RPMI7951 (cell line): ENCODE data around the gene ARID1B. TPM values are rescaled to one million over a fixed set of nuclear protein-coding genes. Genes with fewer than 3 reads are reported as not detected.
A peak's percentile ranks its signal among the peaks of the same experiment; 100 is the strongest.

Experiments used
- DNase-seq: peaks from one replicate; pipeline ENCODE4 v3.0.0-alpha.2; 2012; ENCODE audit warnings: low read depth
- total RNA-seq: library from RNA; depleted of rRNA; stranded (reverse); fragments of >200 nt; shearing (Covaris generic); gene quantifications from 2 replicates; pipeline ENCODE4 v1.2.3, GENCODE V29; 2014

The ARID1B gene
- total RNA-seq, 1 experiment from 2014 or later, result 14.8 TPM

DNA sequence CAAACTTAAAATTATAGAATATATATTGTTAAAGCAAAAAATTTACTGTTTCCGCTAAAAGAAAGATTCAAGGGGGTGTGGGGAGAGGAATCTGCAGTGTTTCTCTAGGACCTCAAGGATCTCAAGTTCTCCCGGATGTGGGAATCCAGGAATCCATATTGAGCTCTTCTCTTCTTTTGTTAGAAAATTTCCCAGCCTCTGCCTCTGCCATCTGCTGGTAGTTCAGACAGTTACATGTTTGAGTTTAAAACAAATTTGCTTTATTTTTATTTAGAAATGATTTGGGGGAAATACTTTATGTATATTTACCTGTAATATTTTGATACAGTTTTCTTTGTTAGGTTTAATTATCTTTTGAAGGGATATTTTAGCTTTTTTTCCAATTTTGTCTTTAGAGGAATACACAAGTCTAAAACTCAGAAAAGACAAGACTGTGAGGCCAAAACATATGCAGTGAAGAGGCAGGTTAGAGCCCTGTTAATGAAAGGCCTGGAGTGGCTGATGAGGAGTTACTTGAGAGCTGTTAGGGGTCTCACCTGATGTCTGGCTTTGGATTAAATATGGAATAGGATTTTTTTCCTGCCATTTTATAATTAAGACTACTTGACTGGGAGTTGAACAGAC, 268.8 kb downstream of the ARID1B start:
- DNase-seq, result peak; percentile 82

DNA sequence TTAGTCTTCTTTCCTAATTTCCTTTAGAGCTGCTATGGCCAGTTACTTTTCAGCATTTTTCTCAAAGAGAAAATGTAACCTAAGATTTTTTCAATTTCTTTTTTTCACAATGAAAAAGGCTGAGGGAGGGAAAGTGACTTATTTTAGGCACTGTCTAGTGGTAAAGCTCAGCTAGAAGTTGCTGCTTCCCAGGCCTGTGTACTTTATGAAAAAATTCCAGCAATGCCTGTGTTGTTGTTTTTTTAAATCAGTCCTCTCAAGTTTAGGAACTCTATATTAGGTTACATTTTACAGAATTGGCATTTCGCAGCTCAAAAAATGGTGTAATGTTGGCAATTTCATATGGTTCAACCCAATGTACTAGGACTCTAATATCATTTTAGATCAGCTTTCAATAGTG, 269.6 kb downstream of the ARID1B start:
- no peak for DNase-seq

DNA sequence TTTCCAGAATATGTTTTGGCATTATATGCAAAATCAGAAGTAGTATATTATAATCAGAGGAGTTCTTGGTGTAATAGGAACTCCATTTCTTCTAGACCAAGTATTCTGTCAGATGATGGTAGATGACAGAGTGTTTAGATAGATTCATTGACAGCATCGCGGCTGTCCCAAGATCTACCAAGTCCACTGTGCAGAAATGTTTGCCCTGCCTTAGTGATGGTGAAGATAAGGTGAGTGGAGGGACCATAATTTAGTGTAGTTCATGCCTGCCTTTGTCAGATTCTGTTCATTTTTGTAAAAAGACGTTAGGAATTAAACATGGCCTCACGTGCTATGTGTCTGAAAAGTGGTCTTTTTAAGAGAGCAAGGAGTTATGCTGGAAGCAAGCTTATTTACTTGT, 270.1 kb downstream of the ARID1B start:
- DNase-seq, result no peak

DNA sequence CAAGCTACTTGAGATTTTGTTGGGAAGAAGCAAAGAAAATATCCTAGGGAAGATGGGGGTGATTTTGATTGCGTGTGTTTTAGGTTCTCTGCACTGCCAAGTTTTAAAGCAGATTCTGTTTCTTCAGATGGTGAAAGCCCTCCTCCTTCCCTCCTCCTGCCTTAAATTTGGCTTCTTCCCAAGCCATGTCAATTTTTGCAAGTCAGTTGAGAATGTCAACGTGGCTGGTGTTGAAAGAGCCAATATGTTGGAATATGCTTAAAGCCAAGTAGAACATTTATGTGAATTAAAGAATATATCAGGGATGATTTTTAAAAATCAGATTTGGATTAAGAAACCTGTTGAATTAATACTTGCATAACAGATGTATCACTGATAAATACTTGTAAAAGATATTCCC, 270.8 kb downstream of the ARID1B start:
- no peak for DNase-seq

DNA sequence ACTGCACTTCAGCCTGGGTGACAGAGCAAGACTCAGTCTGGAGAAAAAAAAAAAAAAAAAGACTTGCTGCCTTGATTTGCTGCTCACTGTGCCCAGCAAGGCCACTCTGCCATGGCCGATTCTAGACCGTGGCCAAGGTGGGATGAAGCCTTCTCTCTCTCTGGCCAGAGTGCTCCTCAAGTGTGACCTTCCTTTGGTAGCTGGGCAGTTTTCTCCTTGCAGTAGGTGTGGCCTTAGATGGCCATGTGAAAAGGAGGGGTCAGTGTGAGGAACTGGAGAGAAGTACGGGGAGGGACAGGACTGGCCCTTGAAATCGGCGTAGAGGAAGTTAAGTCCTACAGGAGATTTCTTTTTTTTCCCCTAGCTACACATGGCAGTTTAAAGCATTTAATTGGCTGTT, 272.0 kb downstream of the ARID1B start:
- DNase-seq, result no peak

DNA sequence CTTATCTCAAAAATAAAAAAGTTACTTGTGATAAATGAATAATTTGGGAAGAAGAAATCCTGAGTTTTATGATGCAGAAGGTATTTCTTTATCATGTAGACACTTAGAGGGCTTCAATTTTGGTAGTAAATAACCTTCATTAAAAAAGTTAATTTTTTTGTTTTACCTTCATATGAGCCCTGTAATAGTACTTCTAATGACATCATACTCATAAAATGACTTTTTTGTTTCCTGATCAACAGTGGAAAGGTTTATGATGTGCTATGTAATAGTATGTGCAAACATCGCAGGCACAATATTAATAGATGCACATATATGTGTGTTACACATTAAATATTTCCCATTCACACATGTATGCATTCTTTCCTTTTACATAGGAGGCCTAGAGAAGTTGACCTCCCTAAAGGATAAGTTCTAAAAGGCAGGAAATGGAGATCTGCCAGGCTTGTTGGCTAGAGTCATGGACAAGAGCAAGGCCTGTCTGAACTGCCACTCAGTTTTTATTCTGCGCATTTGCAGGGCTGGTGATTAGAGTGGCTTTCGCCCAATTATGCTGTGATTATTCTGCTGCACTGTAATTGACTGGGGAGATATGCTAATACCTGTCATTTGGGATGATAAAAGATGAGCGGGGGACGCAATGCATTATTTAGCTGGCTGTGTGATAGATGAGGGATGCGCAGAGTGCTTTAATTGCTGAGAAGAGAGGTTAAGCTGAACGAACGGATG, 273.5 kb downstream of the ARID1B start:
- no peak for DNase-seq

DNA sequence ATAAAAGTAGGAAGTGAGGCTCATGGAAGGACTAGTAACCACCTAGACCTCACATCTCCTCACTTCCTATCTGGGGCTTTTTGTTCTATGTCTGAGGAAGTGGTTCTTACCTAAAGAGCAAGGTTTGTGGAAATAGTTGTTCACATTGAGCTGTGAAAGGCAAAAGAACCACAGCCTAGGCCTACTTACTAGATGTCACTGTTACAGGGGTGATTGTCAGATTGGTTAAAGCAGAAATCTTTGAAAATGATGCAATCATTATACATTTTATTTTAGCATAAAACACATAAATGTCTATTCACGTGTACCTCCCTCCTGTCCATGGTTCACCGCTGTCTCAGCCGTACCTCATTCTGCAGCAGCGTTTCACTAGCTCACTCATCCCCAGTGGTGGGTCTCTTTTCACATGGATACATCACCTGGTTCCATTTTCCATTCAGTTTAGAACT, 277.4 kb downstream of the ARID1B start:
- DNase-seq, result no peak

DNA sequence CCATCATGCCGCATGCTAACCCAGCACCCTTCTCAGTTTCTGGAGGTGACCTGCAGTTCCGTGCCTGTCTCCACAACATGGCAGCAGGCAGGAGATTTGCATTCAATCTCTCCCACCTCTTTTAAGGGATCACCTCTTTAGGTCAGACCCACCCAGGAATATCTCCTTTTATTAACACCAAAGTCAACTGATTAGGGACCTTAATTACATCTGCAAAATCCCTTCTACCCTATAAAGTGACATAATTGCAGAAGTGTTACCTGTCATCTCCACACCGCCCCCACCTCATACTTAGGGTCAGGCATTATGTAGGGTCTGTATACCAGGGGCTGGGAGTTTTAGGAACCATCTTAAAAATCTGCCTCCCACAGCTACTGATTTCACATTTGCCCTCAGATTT, 278.7 kb downstream of the ARID1B start:
- DNase-seq, result no peak

DNA sequence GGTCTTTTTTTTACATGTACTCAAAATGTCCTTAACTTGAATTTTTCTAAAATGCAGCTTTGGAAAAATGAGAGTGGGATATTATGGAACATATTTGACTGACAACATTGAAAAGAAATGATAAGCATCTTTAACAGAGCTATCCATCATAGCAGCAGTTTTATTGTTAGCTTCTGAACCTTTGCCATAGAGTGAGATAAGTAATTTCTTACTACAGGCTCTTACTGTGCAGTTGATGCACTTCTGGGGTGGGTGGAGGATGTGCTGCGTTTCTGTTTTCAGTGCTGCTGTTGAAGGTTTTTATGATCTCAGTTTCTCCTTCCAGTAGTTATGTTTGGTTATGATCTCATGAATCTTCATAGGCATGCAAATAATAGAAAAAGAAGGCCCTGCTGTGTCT, 279.1 kb downstream of the ARID1B start:
- DNase-seq, result no peak

DNA sequence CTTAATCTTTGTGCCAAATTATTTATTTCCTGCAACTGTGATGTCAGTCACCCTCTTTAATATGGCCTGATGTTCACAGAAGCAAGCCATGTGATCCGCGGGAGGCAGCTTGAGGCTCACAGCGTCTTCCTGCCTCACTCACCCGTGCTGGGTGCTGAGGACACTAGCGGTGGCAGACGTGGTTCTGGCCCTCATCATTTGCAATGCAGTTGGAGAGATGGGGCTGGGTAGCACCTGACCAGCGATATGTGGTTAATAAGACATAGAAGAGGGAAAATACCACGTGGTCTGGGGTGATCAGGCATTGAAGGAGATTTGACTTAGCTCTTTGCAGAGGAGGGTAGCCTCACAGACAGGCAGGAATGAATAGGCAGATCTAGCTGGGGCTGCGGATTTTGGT, 281.4 kb downstream of the ARID1B start:
- no peak for DNase-seq

DNA sequence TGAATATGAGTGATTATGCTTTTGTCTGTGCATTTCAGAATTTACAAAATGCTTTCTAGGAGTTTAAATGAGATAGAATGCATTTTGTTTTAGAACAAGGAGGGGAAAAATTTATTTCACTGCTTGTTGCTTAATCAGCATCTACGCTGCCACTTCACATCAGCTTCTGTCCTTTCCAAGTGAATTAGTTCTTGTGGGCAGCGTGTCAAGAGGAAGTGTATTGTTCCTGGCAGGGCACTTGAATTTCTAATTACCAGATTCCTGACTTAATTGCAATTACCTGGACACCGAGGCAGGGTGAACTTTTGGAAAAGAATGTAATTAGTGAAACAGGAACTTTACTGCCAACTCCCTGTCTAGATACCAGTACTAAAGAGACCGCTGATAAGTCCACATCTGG, 282.6 kb downstream of the ARID1B start:
- no peak for DNase-seq

DNA sequence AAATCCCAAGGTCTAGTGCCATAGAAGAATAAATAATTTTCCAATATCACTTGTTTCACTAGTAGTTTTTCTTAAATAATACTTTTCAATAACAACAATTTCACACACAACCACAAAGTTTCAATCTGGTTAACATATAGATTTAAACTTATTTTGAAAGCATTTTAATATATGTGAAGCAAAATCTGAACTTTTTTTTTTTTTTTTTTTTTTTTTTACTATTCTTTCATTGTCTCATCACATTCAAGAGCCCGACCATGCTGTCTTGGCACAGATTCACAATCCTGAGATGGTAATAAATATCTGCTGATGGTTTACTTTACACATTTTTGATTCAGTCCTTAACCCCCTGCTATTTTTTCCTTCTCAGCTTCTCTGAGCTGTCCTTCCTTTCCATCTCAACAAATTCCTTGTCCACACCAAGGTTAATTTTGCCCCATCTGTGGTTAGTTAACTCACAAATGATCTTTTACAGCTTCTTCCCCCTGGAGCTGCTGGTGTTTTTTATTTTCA, 283.3 kb downstream of the ARID1B start:
- no peak for DNase-seq

DNA sequence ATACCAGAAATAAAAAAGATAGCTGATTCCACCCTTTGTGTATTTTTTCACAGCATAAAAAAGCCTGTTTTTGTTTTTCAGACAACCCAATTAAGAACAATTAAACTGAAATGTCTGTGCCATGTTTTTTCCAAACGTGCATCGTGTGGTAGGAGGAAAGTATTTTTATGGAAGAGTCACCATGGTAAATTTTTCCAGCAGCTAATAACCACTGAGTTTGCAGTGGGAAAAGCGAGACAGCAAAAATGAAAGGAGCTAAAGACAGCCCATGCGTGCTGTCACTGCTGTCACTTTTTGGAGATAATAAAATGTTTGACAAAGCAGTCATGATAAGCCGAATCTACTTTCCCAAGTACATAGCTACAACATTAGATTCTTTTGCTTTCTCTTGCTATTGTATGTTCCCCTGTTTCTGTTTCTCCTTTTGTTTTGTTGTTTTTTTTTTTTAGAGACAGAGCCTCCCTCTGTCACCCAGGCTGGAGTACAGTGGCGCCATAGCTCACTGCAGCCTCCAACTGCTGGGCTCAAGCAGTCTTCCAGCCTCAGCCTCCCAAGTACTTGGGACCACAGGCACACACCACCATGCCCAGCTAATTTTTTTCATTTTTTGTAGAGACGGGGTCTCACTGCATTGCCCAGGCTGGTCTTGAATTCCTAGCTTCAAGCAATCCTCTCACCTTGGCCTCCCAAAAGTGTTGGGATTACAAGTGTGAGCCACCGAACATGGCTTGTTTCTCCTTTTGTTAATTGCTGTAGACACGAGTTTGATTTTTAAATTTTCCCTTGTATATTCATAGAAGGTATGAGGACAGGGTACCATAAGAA, 284.8 kb downstream of the ARID1B start:
- no peak for DNase-seq

DNA sequence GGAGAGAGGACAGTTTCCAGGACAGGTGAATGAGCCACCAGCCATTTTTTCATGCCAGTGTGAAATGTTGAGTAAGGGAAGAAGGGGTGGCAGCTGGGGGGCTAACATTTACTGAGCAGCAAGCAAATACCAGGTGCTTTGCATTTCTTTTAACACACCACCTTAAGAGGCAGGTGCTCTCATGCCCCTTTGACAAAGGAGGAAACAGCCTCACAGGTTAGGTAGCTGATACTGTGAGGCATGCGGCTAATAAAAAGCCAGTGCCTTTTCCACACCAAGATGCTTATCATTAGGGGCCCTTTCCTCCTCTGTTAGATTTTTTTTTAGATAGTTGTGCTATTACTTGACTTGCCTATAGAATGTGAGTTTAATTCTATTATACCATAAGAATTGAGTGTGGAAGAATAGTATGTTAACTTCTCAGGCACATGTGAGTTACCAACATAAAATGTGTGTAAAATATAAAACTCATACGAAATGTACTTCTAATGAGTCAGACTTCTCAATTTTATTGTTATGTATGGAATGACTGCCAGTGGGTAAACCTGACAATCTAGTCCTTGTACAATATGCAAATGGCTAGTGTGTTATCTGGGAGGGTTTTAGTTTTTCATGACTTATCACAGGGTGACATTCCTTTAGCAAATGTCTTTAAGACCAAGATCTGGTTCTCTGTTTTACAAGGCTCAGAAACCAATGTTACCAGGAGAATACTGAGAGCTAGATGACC, 286.2 kb downstream of the ARID1B start:
- no peak for DNase-seq

DNA sequence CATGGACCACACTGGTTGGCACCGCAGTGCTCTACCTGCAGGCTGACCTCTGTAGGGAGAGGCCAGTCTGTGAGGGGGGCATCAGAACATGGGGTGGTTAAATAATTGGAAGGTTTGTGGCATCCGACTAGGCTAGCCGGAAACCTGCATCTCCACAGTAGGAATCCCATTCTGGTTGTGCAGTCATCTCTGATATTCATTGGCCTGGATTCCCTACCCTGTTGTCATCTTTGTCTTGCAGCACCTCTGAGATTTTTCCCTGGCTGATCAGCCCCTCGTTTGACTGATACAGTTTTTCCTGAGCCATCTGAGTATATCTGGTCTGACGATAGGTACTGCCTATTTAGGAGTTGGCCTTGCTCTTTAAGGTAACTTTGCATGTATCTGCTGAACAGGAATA, 286.7 kb downstream of the ARID1B start:
- DNase-seq, result no peak

DNA sequence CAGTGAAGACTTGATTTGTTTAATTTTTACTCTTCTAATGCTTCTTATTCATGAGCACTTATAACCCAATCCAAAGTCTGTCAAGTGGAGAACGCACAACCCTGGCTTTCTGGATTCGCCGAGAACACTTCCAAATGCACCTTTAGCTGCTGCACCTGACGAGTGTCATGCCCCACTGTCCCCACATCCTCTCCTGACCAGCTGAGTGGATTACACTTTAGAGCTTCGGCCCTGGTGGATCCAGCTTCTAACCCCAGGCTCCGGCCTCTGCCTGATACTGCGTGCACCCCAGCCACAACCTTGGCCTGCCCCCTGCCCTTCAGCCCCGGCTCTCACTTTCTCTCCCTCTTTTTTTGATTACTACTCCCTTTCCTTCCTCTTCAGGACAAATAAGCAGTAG, 287.3 kb downstream of the ARID1B start:
- DNase-seq, result no peak

DNA sequence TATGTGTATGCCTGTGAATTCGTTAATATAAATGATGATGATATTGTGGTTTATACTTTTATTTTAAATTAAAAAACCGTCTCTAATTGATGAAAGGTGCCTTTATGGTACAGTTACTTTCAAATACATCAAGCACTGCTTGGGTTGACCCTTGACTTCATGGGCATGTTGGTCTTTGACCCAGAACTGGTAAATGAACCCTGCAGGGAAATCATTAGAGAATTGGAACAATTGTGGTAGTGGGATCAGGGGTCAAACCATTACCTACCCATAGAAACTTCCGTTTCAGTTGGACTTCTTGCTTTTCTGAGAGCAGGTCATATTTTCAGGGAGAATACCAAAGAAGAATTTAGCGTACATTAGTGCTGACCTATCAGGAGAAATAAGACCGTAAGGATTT, 288.2 kb downstream of the ARID1B start:
- DNase-seq, result no peak

DNA sequence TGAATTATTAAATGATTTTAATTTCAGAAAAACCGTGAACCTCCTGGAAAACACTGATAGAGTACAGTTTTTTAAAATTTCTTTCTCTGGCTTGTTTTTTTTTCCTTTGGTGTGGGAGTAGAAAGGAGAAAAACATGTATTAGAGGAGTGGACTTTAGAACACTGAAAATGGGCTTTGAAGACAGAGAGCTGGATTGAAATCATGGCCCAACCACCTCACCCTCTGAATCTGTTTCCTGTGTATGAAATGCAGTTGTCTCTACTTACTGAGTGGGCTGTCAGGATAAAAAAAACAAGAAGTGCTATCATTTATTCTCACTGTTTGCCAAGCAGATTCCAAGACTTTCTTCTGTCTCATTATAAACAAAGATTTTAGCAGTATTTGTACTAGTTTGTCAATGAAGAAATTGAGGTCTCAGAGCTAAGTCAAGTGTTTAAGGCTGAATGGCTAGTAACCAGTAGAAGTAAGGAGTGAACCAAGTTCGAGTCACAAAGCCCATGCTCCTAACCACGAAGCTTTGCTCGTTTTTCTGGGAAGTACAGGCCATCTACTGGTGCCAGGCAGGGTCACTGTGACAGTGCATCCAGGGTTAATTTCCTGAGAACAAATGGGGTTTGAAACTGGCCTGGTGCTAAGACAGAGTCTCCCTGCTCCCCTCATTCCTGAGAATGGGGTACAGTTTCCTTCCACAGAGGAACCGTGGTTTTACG, 289.8 kb downstream of the ARID1B start:
- DNase-seq, result no peak

DNA sequence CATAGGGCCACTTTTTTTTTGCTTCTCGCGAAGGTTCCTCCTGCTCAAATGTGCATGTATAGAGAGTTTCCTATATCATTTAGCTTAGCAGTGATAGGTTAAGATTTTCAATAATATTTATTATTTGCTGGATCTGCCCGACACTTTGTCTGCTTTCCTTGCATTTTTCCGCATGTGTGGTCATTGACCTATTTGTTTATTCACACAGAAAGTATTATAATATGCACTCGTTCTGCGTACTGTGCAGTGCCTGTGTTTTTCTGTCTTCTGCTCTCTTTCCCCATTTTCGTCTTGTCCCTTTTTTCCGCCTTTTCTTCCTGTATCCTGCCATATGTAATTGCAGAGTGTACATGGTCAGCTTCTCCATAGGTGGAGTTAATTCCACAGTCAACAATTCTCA, 290.3 kb downstream of the ARID1B start:
- no peak for DNase-seq

DNA sequence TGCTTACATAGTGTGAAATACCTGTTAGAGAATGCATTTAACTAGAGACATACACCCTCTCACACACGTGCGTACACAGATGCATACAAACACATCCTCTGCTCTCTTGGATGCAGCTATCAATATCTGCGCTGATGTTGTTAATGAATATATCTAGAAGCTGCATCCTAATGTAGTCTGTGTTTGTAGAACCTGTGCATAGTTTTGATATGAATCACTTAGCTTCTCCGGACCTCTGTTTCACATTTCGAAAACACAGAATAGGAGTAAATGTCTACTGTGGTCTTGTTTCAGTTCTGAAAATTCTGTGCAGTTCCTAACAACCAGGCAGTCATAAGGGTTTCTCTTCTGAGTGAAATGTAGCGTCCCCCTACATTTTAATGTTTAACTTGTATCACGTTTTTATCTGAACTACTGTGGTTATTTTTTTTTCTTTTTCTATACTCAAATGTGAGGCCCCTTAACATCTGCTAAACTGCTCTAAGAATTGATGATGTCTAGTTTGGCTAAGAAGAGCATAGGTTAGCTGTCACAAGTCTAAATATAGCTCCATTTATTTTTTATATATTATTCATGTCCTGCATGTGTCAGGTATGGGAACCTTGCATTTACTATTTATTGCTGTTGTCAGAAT, 291.6 kb downstream of the ARID1B start:
- DNase-seq, result peak; percentile 30

DNA sequence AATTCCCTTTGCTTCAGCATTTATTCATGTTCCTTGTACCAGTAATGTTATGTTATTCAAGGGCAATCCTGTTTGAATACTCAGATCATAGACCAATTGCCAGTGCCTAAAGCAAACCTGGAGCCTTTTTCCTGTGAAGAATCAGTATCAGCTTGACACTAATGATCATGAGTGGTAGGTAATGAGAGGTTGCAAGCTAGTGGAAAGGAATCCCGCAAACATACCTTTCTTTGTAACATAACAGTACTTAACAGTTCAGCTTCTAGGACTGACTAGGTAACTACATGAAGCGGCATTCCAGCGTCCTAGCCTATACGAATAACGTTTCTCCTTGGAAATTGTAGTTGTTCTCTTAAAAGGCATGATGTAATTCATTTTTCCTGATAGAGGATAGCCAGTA, 292.4 kb downstream of the ARID1B start:
- no peak for DNase-seq
